Measurements from ENCODE around the gene AQP5. TPM values are rescaled to one million over a fixed set of nuclear protein-coding genes. Genes with fewer than 3 reads are reported as not detected.

Gene AQP5
- polyA plus RNA-seq, 5 donors, result 3.9 to 11.4 (median 8.4) TPM

- no peak for DNase-seq
Measured at GRCh38 chr12:50014342-50014741, 52.7 kb downstream of the AQP5 start.

Other genes starting within 250 kb of the AQP5 start
- gene TMBIM6, start 220.3 kb upstream of the AQP5 start, polyA plus RNA-seq (ENCODE audit: insufficient read depth in 1 of 5, insufficient read length in 5 of 5, low replicate concordance in 1 of 5), result 100 to 1,000 TPM; 430 to 538 (median 511) TPM
- gene NCKAP5L, start 133.5 kb upstream of the AQP5 start, polyA plus RNA-seq (ENCODE audit: insufficient read depth in 1 of 5, insufficient read length in 5 of 5, low replicate concordance in 1 of 5), result 10 to 100 TPM; 13.4 to 25.7 (median 19.2) TPM
- gene BCDIN3D, start 118.8 kb upstream of the AQP5 start, polyA plus RNA-seq (ENCODE audit: insufficient read depth in 1 of 5, insufficient read length in 5 of 5, low replicate concordance in 1 of 5), result 1 to 10 TPM; 5.6 to 6.9 (median 6.2) TPM
- 1 to 10 TPM in 1 of 5 donors, under 1 TPM in 4; 0.14 to 1.3 (median 0.57) TPM for gene FAIM2, start 58.0 kb upstream of the AQP5 start, polyA plus RNA-seq (ENCODE audit: insufficient read depth in 1 of 5, insufficient read length in 5 of 5, low replicate concordance in 1 of 5)
- under 1 TPM; 0.11 to 0.58 (median 0.17) TPM for gene AQP2, start 11.1 kb upstream of the AQP5 start, polyA plus RNA-seq (ENCODE audit: insufficient read depth in 1 of 5, insufficient read length in 5 of 5, low replicate concordance in 1 of 5)
- under 1 TPM; 0.22 to 0.45 (median 0.29) TPM for gene AQP6, start 11.1 kb downstream of the AQP5 start, polyA plus RNA-seq (ENCODE audit: insufficient read depth in 1 of 5, insufficient read length in 5 of 5, low replicate concordance in 1 of 5)
- gene RACGAP1, start 63.6 kb downstream of the AQP5 start, polyA plus RNA-seq (ENCODE audit: insufficient read depth in 1 of 5, insufficient read length in 5 of 5, low replicate concordance in 1 of 5), result 10 to 100 TPM; 33.4 to 80.0 (median 54.5) TPM
- gene ASIC1, start 95.7 kb downstream of the AQP5 start, polyA plus RNA-seq (ENCODE audit: insufficient read depth in 1 of 5, insufficient read length in 5 of 5, low replicate concordance in 1 of 5), result 10 to 100 TPM in 1 of 5 donors, 1 to 10 TPM in 4; 7.2 to 11.5 (median 9.0) TPM
- gene SMARCD1, start 123.5 kb downstream of the AQP5 start, polyA plus RNA-seq (ENCODE audit: insufficient read depth in 1 of 5, insufficient read length in 5 of 5, low replicate concordance in 1 of 5), result 100 to 1,000 TPM; 132 to 141 (median 139) TPM
- 1 to 10 TPM in 2 of 5 donors, under 1 TPM in 3; 0.44 to 3.5 (median 0.72) TPM for gene GPD1, start 142.1 kb downstream of the AQP5 start, polyA plus RNA-seq (ENCODE audit: insufficient read depth in 1 of 5, insufficient read length in 5 of 5, low replicate concordance in 1 of 5)
- 10 to 100 TPM; 32.2 to 47.9 (median 35.1) TPM for gene COX14, start 150.4 kb downstream of the AQP5 start, polyA plus RNA-seq (ENCODE audit: insufficient read depth in 1 of 5, insufficient read length in 5 of 5, low replicate concordance in 1 of 5)
- 10 to 100 TPM; 59.2 to 77.7 (median 65.6) TPM for gene CERS5, start 205.5 kb downstream of the AQP5 start, polyA plus RNA-seq (ENCODE audit: insufficient read depth in 1 of 5, insufficient read length in 5 of 5, low replicate concordance in 1 of 5)